Testis (tissue), 5 donors: ENCODE results near the gene ZNF837. TPM values are rescaled to one million over a fixed set of nuclear protein-coding genes. Genes with fewer than 3 reads are reported as not detected.

ENCODE experiments used
- DNase-seq: peaks from one replicate; pipeline ENCODE4 v3.0.0-alpha.2; 2019
- H3K27ac ChIP-seq, 2 donors: fragments of 200-600 bp; sonication (generic); one replicate each; pipeline ENCODE4 v1.5.1; 2019
- H3K27me3 ChIP-seq: fragments of 200-600 bp; sonication (generic); one replicate; pipeline ENCODE4 v1.5.1; 2019
- H3K36me3 ChIP-seq: fragments of 200-600 bp; sonication (generic); one replicate; pipeline ENCODE4 v1.5.1; 2017; ENCODE audit warnings: low read depth; ENCODE audit errors: missing control alignments
- H3K4me1 ChIP-seq: fragments of 200-600 bp; sonication (generic); one replicate; pipeline ENCODE4 v1.5.1; 2019
- H3K4me3 ChIP-seq, 2 donors: fragments of 200-600 bp; sonication (generic); one replicate each; pipeline ENCODE4 v1.5.1; 2017 to 2019
- H3K9me3 ChIP-seq: fragments of 200-600 bp; sonication (generic); one replicate; pipeline ENCODE4 v1.5.1; 2017
- CTCF ChIP-seq, 3 experiments: fragments of 450-650 bp in 2 of 3; fragments of 200-600 bp in 1 of 3; sonication (generic) in 1 of 3; IDR thresholded peaks; one replicate each; pipeline ENCODE4 v1.5.1; 2016 to 2019; ENCODE audit warnings: antibody characterized with exemption in 3 of 3, mild to moderate bottlenecking in 2 of 3, moderate library complexity in 1 of 3
- POLR2A ChIP-seq: fragments of 450-650 bp; IDR thresholded peaks from one replicate; pipeline ENCODE4 v1.6.1; 2017; ENCODE audit warnings: antibody characterized with exemption, mild to moderate bottlenecking, moderate library complexity
- WGBS, 2 donors: methylation state at CpG; one replicate each; pipeline ENCODE4 v1.1.5; 2018; 5-methylcytosine and 5-hydroxymethylcytosine counted together
- intact Hi-C: fragments of 100-400 bp; cut with DNase I; formaldehyde crosslinking; loops from one replicate; pipeline ENCODE4 v1.15.1; 2023; ENCODE audit warnings: low total_unique reads
- long read RNA-seq, 2 donors: transcript quantifications; one replicate each; lab custom pipeline, GENCODE V29; 2026
- polyA plus RNA-seq: library from polyadenylated mRNA; stranded (reverse); fragments of 350-450 nt; fragmentation: Illumina TruSeq; extraction: RNeasy Lipid Tissue Mini Kit (QIAGEN cat#74804); gene quantifications from one replicate; pipeline ENCODE4 v1.2.3, GENCODE V29; 2014; ENCODE audit warnings: low read depth, low replicate concordance; ENCODE audit not compliant: insufficient read depth
- total RNA-seq, 2 donors: library from RNA; depleted of rRNA; stranded (reverse); fragments of >200 nt; gene quantifications; one replicate each; pipeline ENCODE4 v1.2.3, GENCODE V29; 2016

The ZNF837 gene
- 1 to 10 TPM; 6.2 to 9.3 TPM for total RNA-seq
- polyA plus RNA-seq = 1.3 TPM
- long read RNA-seq, donor 1, partial matches to known transcripts = 0 of 2 reads
- long read RNA-seq, donor 1, other reads (novel, unspliced or antisense) = 0 of 2 reads
- long read RNA-seq, donor 2, partial matches to known transcripts = 14 of 14 reads
- long read RNA-seq, donor 2, other reads (novel, unspliced or antisense) = 0 of 14 reads

- Histone ChIP-seq H3K9me3 (no peaks in the 10 kb centered on the region), H3K4me1 (peaks cover 19% of the 10 kb centered on the region), H3K27me3 (no peaks in the 10 kb centered on the region), H3K27ac (peak within 1 kb of the TSS; percentile 83 to 95), H3K4me3 (peak within 1 kb of the TSS; percentile 79 to 80), H3K36me3 (no peaks in the 10 kb centered on the region)
- DNase-seq = peak; percentile 99
- WGBS, 2 donors = 0% methylated on average over 32 to 45 of the region's 83 CpGs
- intact Hi-C loops = no loop called here
- TF ChIP-seq POLR2A (no peak), CTCF (IDR thresholded peaks at IDR 0.05) (no peak)
These were observed at the start of gene ZNF837 for GRCh38 chr19:58380662-58381459. Gene ZNF837, minus strand, starts transcription at chr19:58381030. Its CDS starts 11,698 bp downstream, at chr19:58369332.

- intact Hi-C loops = no loop called here
- Histone ChIP-seq H3K4me3 (no peak overlapping the region), H3K36me3 (no peaks in the 10 kb centered on the region), H3K4me1 (no peaks in the 10 kb centered on the region), H3K27ac (no peak overlapping the region), H3K9me3 (peaks cover 3% of the 10 kb centered on the region), H3K27me3 (no peaks in the 10 kb centered on the region)
- no peak for DNase-seq
- TF ChIP-seq POLR2A (no peak), CTCF (IDR thresholded peaks at IDR 0.05) (no peak)
These were observed 48.9 kb upstream of the ZNF837 start for GRCh38 chr19:58429745-58430144.

GRCh38 chr19:58428617-58429016 lies 47.8 kb upstream of the ZNF837 start:
- intact Hi-C loops = no loop called here
- no peak overlapping the region for H3K4me3 ChIP-seq
- WGBS, 2 donors = 58 to 94% methylated on average over 1 of the region's 1 CpG
- peaks cover 3% of the 10 kb centered on the region for H3K9me3 ChIP-seq
- no peak for TF ChIP-seq POLR2A
- TF ChIP-seq CTCF (IDR thresholded peaks at IDR 0.05) = no peak
- no peaks in the 10 kb centered on the region for H3K4me1 ChIP-seq
- H3K36me3 ChIP-seq = no peaks in the 10 kb centered on the region
- H3K27me3 ChIP-seq = no peaks in the 10 kb centered on the region
- no peak for DNase-seq
- no peak overlapping the region for H3K27ac ChIP-seq

- H3K27ac ChIP-seq = no peak overlapping the region
- H3K36me3 ChIP-seq = no peaks in the 10 kb centered on the region
These were observed 36.2 kb upstream of the ZNF837 start for GRCh38 chr19:58417071-58417470.

More at GRCh38 chr19:58417071-58417470, 36.2 kb upstream of the ZNF837 start:
- no peak for DNase-seq
- TF ChIP-seq CTCF (IDR thresholded peaks at IDR 0.05) (no peak), POLR2A (no peak)
- no peak overlapping the region for H3K4me3 ChIP-seq
- WGBS, 2 donors = 93 to 99% methylated on average over 7 of the region's 7 CpGs
- intact Hi-C loops = no loop called here
- H3K4me1 ChIP-seq = no peaks in the 10 kb centered on the region
- H3K27me3 ChIP-seq = no peaks in the 10 kb centered on the region
- no peaks in the 10 kb centered on the region for H3K9me3 ChIP-seq
